SK-N-SH treated with all-trans-retinoic acid at 6 μM for 48 hours (cell line): ENCODE data around the gene SHANK1.

Experiments
- ATAC-seq: fragments of 200-7000 bp; cut with Tn5 transposase; 3 replicates; pipeline ENCODE4 v1.9.1; 2020; ENCODE audit warnings: mild to moderate bottlenecking, moderate library complexity
- ARNTL ChIP-seq: fragments of 450-650 bp; formaldehyde crosslinking; IDR thresholded peaks from 2 replicates; pipeline ENCODE4 v1.5.0; 2020; ENCODE audit warnings: low read depth, mild to moderate bottlenecking, moderate library complexity, borderline replicate concordance
- BACH2 ChIP-seq: fragments of 250-450 bp; sonication (Bioruptor Pico); IDR thresholded peaks from 2 replicates; pipeline ENCODE4 v1.9.0; 2021; ENCODE audit warnings: mild to moderate bottlenecking, borderline replicate concordance
- ESRRG ChIP-seq: fragments of 250-450 bp; sonication (Bioruptor Pico); IDR thresholded peaks from 2 replicates; pipeline ENCODE4 v1.6.1; 2021; ENCODE audit warnings: mild to moderate bottlenecking
- GLIS3 ChIP-seq: fragments of 250-450 bp; sonication (Bioruptor Pico); IDR thresholded peaks from 2 replicates; pipeline ENCODE4 v1.5.0; 2020; ENCODE audit warnings: mild to moderate bottlenecking, moderate library complexity
- OSR1 ChIP-seq: fragments of 250-450 bp; sonication (Bioruptor Pico); IDR thresholded peaks from 2 replicates; pipeline ENCODE4 v1.8.0; 2022; ENCODE audit warnings: moderate library complexity, mild to moderate bottlenecking, inconsistent platforms
- PPARA ChIP-seq: fragments of 250-450 bp; sonication (Bioruptor Pico); IDR thresholded peaks from 2 replicates; pipeline ENCODE4 v1.5.0; 2020; ENCODE audit warnings: mild to moderate bottlenecking, borderline replicate concordance
- RARB ChIP-seq: fragments of 250-450 bp; sonication (Bioruptor Pico); IDR thresholded peaks from 2 replicates; pipeline ENCODE4 v1.8.0; 2021; ENCODE audit warnings: mild to moderate bottlenecking, moderate library complexity
- SNAI2 ChIP-seq: fragments of 250-450 bp; sonication (Bioruptor Pico); IDR thresholded peaks from 2 replicates; pipeline ENCODE4 v1.5.0; 2020; ENCODE audit warnings: mild to moderate bottlenecking, moderate library complexity
- TCF4 ChIP-seq: fragments of 250-450 bp; sonication (Bioruptor Pico); IDR thresholded peaks from 2 replicates; pipeline ENCODE4 v1.8.0; 2021; ENCODE audit warnings: mild to moderate bottlenecking, moderate library complexity, borderline replicate concordance
- TOX ChIP-seq: fragments of 250-450 bp; sonication (Bioruptor Pico); IDR thresholded peaks from 2 replicates; pipeline ENCODE4 v1.8.0; 2021; ENCODE audit warnings: mild to moderate bottlenecking, moderate library complexity, borderline replicate concordance
- ZC3H10 ChIP-seq: fragments of 250-450 bp; sonication (Bioruptor Pico); IDR thresholded peaks from 2 replicates; pipeline ENCODE4 v1.5.1; 2021; ENCODE audit warnings: mild to moderate bottlenecking, moderate library complexity
- ZFP3 ChIP-seq: fragments of 250-450 bp; sonication (Bioruptor Pico); IDR thresholded peaks from 2 replicates; pipeline ENCODE4 v1.5.0; 2020; ENCODE audit warnings: mild to moderate bottlenecking, moderate library complexity
- ZFP30 ChIP-seq: fragments of 450-650 bp; formaldehyde crosslinking; IDR thresholded peaks from 2 replicates; pipeline ENCODE4 v1.5.0; 2022; ENCODE audit warnings: mild to moderate bottlenecking, moderate library complexity
- ZNF70 ChIP-seq: fragments of 450-650 bp; formaldehyde crosslinking; IDR thresholded peaks from 2 replicates; pipeline ENCODE4 v1.5.0; 2020; ENCODE audit warnings: mild to moderate bottlenecking, moderate library complexity
- ZNF8 ChIP-seq: fragments of 450-650 bp; formaldehyde crosslinking; IDR thresholded peaks from 2 replicates; pipeline ENCODE4 v1.5.0; 2020; ENCODE audit warnings: mild to moderate bottlenecking, moderate library complexity
- TF ChIP-seq, protein P1 (sequence below): fragments of 250-450 bp; sonication (Bioruptor Pico); IDR thresholded peaks from 2 replicates; pipeline ENCODE4 v1.5.1; 2021; ENCODE audit warnings: mild to moderate bottlenecking, moderate library complexity
- TF ChIP-seq, protein P2 (sequence below): fragments of 250-450 bp; sonication (Bioruptor Pico); IDR thresholded peaks from 2 replicates; pipeline ENCODE4 v1.8.0; 2021; ENCODE audit warnings: low read depth, mild to moderate bottlenecking, moderate library complexity, borderline replicate concordance
- TF ChIP-seq, protein P3 (sequence below): fragments of 250-450 bp; sonication (Bioruptor Pico); IDR thresholded peaks from 2 replicates; pipeline ENCODE4 v1.5.0; 2020; ENCODE audit warnings: mild to moderate bottlenecking, moderate library complexity
- TF ChIP-seq, protein P4 (sequence below): fragments of 250-450 bp; sonication (Bioruptor Pico); IDR thresholded peaks from 2 replicates; pipeline ENCODE4 v1.8.0; 2020; ENCODE audit warnings: mild to moderate bottlenecking, moderate library complexity, borderline replicate concordance
- TF ChIP-seq, protein P5 (sequence below): fragments of 250-450 bp; sonication (Bioruptor Pico); IDR thresholded peaks from 2 replicates; pipeline ENCODE4 v1.5.1; 2020; ENCODE audit warnings: low read depth, mild to moderate bottlenecking, moderate library complexity

SHANK1 gene

DNA sequence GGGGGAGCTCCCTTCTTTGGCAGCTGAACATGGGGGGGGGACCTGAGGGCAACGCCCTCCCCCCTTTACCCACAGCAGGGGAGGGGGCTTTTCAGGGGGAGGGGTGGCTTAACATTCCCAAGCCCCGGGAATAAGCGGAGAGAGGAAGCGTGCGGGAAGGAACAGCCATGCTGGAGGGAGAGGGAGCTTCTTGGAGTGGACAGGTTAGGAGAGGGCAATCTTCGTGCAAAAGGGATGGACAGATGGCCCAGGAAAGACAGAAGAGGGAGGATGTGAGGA, 59.6 kb downstream of the SHANK1 start:
- no peak for TF ChIP-seq ZNF8 (CRISPR knock-in tag)
- TF ChIP-seq, protein P1, sequence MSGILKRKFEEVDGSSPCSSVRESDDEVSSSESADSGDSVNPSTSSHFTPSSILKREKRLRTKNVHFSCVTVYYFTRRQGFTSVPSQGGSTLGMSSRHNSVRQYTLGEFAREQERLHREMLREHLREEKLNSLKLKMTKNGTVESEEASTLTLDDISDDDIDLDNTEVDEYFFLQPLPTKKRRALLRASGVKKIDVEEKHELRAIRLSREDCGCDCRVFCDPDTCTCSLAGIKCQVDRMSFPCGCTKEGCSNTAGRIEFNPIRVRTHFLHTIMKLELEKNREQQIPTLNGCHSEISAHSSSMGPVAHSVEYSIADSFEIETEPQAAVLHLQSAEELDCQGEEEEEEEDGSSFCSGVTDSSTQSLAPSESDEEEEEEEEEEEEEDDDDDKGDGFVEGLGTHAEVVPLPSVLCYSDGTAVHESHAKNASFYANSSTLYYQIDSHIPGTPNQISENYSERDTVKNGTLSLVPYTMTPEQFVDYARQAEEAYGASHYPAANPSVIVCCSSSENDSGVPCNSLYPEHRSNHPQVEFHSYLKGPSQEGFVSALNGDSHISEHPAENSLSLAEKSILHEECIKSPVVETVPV: no peak
- no peak for TF ChIP-seq BACH2 (CRISPR knock-in tag)
- TF ChIP-seq, protein P2, sequence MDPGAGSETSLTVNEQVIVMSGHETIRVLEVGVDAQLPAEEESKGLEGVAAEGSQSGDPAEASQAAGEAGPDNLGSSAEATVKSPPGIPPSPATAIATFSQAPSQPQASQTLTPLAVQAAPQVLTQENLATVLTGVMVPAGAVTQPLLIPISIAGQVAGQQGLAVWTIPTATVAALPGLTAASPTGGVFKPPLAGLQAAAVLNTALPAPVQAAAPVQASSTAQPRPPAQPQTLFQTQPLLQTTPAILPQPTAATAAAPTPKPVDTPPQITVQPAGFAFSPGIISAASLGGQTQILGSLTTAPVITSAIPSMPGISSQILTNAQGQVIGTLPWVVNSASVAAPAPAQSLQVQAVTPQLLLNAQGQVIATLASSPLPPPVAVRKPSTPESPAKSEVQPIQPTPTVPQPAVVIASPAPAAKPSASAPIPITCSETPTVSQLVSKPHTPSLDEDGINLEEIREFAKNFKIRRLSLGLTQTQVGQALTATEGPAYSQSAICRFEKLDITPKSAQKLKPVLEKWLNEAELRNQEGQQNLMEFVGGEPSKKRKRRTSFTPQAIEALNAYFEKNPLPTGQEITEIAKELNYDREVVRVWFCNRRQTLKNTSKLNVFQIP (CRISPR knock-in tag): no peak
- no peak for TF ChIP-seq ZFP3
- no peak for TF ChIP-seq ARNTL (CRISPR knock-in tag)
- no peak for TF ChIP-seq GLIS3 (CRISPR knock-in tag)
- no peak for TF ChIP-seq TOX (CRISPR knock-in tag)
- no peak for TF ChIP-seq TCF4 (CRISPR knock-in tag)
- TF ChIP-seq, protein P3, sequence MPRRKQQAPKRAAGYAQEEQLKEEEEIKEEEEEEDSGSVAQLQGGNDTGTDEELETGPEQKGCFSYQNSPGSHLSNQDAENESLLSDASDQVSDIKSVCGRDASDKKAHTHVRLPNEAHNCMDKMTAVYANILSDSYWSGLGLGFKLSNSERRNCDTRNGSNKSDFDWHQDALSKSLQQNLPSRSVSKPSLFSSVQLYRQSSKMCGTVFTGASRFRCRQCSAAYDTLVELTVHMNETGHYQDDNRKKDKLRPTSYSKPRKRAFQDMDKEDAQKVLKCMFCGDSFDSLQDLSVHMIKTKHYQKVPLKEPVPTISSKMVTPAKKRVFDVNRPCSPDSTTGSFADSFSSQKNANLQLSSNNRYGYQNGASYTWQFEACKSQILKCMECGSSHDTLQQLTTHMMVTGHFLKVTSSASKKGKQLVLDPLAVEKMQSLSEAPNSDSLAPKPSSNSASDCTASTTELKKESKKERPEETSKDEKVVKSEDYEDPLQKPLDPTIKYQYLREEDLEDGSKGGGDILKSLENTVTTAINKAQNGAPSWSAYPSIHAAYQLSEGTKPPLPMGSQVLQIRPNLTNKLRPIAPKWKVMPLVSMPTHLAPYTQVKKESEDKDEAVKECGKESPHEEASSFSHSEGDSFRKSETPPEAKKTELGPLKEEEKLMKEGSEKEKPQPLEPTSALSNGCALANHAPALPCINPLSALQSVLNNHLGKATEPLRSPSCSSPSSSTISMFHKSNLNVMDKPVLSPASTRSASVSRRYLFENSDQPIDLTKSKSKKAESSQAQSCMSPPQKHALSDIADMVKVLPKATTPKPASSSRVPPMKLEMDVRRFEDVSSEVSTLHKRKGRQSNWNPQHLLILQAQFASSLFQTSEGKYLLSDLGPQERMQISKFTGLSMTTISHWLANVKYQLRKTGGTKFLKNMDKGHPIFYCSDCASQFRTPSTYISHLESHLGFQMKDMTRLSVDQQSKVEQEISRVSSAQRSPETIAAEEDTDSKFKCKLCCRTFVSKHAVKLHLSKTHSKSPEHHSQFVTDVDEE (CRISPR knock-in tag): no peak
- no peak for TF ChIP-seq ESRRG (CRISPR knock-in tag)
- no peak for TF ChIP-seq RARB (CRISPR knock-in tag)
- TF ChIP-seq ZC3H10: no peak
- TF ChIP-seq ZNF70 (CRISPR knock-in tag): no peak
- TF ChIP-seq ZFP30: no peak
- TF ChIP-seq SNAI2: no peak
- no peak for ATAC-seq

DNA sequence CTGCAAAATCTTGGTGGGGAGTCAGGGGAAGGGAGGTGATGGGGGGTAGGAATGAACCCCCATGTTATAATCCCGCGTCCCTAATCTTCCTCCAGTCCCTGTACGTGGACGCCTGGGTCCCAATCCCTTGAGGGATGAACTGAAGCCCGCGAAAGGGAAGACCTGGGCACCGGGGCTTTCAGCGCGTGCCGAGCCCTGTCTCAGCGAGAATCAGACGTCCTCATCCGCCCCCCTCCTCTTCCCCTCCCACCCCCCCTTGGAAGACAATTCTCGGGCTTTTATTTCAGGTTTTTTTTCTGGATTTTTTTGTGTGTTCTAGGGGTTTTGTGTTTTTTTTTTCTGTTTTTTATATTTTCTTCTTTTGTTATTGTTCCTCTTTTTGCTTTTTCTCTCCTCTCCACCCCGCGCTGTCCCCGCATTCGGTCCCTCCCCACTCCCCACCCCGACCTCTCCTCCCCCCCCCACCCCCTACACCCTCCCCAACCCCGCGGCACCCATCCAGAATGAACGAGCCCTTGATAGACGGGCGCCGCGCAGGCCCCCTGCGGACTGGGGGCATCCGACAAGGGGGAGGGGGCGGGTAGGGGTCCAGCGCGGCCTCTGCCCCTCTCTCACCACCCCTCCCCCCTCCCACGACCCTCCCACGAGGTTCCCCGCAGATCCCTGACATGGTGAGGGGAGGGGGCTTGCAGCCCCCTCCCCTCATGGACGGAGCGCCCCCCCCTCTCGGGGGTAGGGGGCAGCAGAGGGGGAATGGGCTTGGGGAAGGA, 60.1 kb downstream of the SHANK1 start:
- ATAC-seq: no peak
- TF ChIP-seq SNAI2 (no peak), ZC3H10 (no peak), GLIS3 (CRISPR knock-in tag) (no peak), BACH2 (CRISPR knock-in tag) (no peak), PPARA (CRISPR knock-in tag) (no peak), ZNF70 (CRISPR knock-in tag) (no peak; the same call in 1 of the 2 replicates), ARNTL (CRISPR knock-in tag) (no peak), RARB (CRISPR knock-in tag) (no peak), TOX (CRISPR knock-in tag) (no peak), OSR1 (no peak)
- TF ChIP-seq, protein P3 (CRISPR knock-in tag): no peak
- TF ChIP-seq, protein P2 (CRISPR knock-in tag): no peak
- TF ChIP-seq, protein P4, sequence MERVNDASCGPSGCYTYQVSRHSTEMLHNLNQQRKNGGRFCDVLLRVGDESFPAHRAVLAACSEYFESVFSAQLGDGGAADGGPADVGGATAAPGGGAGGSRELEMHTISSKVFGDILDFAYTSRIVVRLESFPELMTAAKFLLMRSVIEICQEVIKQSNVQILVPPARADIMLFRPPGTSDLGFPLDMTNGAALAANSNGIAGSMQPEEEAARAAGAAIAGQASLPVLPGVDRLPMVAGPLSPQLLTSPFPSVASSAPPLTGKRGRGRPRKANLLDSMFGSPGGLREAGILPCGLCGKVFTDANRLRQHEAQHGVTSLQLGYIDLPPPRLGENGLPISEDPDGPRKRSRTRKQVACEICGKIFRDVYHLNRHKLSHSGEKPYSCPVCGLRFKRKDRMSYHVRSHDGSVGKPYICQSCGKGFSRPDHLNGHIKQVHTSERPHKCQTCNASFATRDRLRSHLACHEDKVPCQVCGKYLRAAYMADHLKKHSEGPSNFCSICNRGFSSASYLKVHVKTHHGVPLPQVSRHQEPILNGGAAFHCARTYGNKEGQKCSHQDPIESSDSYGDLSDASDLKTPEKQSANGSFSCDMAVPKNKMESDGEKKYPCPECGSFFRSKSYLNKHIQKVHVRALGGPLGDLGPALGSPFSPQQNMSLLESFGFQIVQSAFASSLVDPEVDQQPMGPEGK: no peak
- TF ChIP-seq, protein P5, sequence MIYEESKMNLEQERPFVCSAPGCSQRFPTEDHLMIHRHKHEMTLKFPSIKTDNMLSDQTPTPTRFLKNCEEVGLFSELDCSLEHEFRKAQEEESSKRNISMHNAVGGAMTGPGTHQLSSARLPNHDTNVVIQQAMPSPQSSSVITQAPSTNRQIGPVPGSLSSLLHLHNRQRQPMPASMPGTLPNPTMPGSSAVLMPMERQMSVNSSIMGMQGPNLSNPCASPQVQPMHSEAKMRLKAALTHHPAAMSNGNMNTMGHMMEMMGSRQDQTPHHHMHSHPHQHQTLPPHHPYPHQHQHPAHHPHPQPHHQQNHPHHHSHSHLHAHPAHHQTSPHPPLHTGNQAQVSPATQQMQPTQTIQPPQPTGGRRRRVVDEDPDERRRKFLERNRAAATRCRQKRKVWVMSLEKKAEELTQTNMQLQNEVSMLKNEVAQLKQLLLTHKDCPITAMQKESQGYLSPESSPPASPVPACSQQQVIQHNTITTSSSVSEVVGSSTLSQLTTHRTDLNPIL (CRISPR knock-in tag): no peak
